CD8-positive, alpha-beta memory T cell (primary cell): ENCODE measurements around the gene C6orf141. TPM values are rescaled to one million over a fixed set of nuclear protein-coding genes. Genes with fewer than 3 reads are reported as not detected.

Source experiments
- CTCF ChIA-PET: fragments of 350-600 bp; sonication (Branson Sonifier 250); formaldehyde crosslinking; loops from one replicate; lab custom pipeline; 2021; ENCODE audit warnings: antibody characterized with exemption; lab: Charles Lee
- POLR2A ChIA-PET: fragments of 350-600 bp; sonication (Branson Sonifier 250); formaldehyde crosslinking; loops from one replicate; lab custom pipeline; 2021; ENCODE audit warnings: antibody characterized with exemption; lab: Charles Lee
- DNase-seq, 5 donors: peaks; one replicate each; pipeline versions ENCODE4 v3.0.0 to v3.0.0-alpha.2; 2020 to 2022; ENCODE audit warnings: mixed read lengths in 1 of 5
- H3K27ac ChIP-seq: one replicate; pipeline ENCODE4 v1.7.0; 2013; ENCODE audit warnings: low read depth, mild to moderate bottlenecking, low read length, moderate library complexity
- H3K27me3 ChIP-seq: 2 replicates; pipeline ENCODE4 v1.7.0; 2013; ENCODE audit warnings: low read length, mild to moderate bottlenecking; ENCODE audit not compliant: insufficient read depth, poor library complexity, severe bottlenecking
- H3K36me3 ChIP-seq: 2 replicates; pipeline ENCODE4 v1.7.0; 2013; ENCODE audit warnings: mild to moderate bottlenecking, low read length, moderate library complexity; ENCODE audit not compliant: insufficient read depth
- H3K4me1 ChIP-seq: 2 replicates; pipeline ENCODE4 v1.7.0; 2013; ENCODE audit warnings: mild to moderate bottlenecking, low read length, moderate library complexity; ENCODE audit not compliant: insufficient read depth
- H3K4me3 ChIP-seq: 2 replicates; pipeline ENCODE4 v1.7.0; 2013; ENCODE audit warnings: mild to moderate bottlenecking, low read length
- H3K9me3 ChIP-seq: 2 replicates; pipeline ENCODE4 v1.7.0; 2013; ENCODE audit warnings: mild to moderate bottlenecking, low read length
- H3K27ac Mint-ChIP-seq, 8 donors: one replicate each; pipeline ENCODE4 v1.8.0; 2020 to 2021; ENCODE audit warnings: mixed read lengths in 8 of 8, mild to moderate bottlenecking in 6 of 8, inconsistent platforms in 3 of 8, moderate library complexity in 3 of 8
- H3K27me3 Mint-ChIP-seq, 2 donors: one replicate each; pipeline ENCODE4 v1.8.0; 2020 to 2021; ENCODE audit warnings: mixed read lengths in 2 of 2, mild to moderate bottlenecking in 1 of 2, moderate library complexity in 1 of 2
- H3K36me3 Mint-ChIP-seq, 3 donors: one replicate each; pipeline ENCODE4 v1.8.0; 2020 to 2021; ENCODE audit warnings: mixed read lengths in 3 of 3, inconsistent platforms in 1 of 3, mild to moderate bottlenecking in 1 of 3
- H3K4me1 Mint-ChIP-seq, 3 donors: one replicate each; pipeline ENCODE4 v1.8.0; 2020 to 2021; ENCODE audit warnings: mixed read lengths in 3 of 3, inconsistent platforms in 1 of 3, mild to moderate bottlenecking in 1 of 3
- H3K4me3 Mint-ChIP-seq, 7 donors: one replicate each; pipeline ENCODE4 v1.8.0; 2020 to 2021; ENCODE audit warnings: mixed read lengths in 7 of 7, mild to moderate bottlenecking in 6 of 7, moderate library complexity in 4 of 7, inconsistent platforms in 2 of 7
- H3K9me3 Mint-ChIP-seq, 5 donors: one replicate each; pipeline ENCODE4 v1.8.0; 2020 to 2022; ENCODE audit warnings: mixed read lengths in 5 of 5, mild to moderate bottlenecking in 3 of 5, moderate library complexity in 2 of 5, inconsistent platforms in 1 of 5
- polyA plus RNA-seq: library from polyadenylated mRNA; unstranded; fragments of 300-500 nt; fragmentation: Illumina TruSeq; gene quantifications from one replicate; pipeline ENCODE4 v1.2.3, GENCODE V29; 2021
- total RNA-seq, 2 experiments: library from RNA; stranded (reverse); gene quantifications; one replicate each; pipeline ENCODE4 v1.2.3, GENCODE V29; 2021

C6orf141 gene
- total and polyA plus RNA-seq, 3 experiments from 2014 or later: not detected

GRCh38 chr6:49543087-49543858, 7.2 kb upstream of the C6orf141 start:
- H3K36me3 ChIP-seq: no peaks in the 10 kb centered on the region
- Mint-ChIP-seq H3K27me3 (peaks cover 6 to 17% of the 10 kb centered on the region in 2 donors), H3K36me3 (no peaks in the 10 kb centered on the region), H3K4me3 (no peak overlapping the region), H3K4me1 (no peaks in the 10 kb centered on the region), H3K27ac (no peak overlapping the region), H3K9me3 (no peaks in the 10 kb centered on the region)
- CTCF ChIA-PET: interaction anchor here (0.7 kb wide), 1 partner anchor 11 kb away, joined by 3 read pairs; no protein-coding TSS in a partner anchor
- no peak overlapping the region for H3K4me3 ChIP-seq
- POLR2A ChIA-PET: no interaction called here
- H3K27me3 ChIP-seq: no peaks in the 10 kb centered on the region
- H3K27ac ChIP-seq: no peak overlapping the region
- no peaks in the 10 kb centered on the region for H3K9me3 ChIP-seq
- no peak for DNase-seq
- no peaks in the 10 kb centered on the region for H3K4me1 ChIP-seq

- Mint-ChIP-seq H3K4me1 (peaks cover 8 to 12% (median 11%) of the 10 kb centered on the region in 3 donors), H3K27ac (no peak overlapping the region), H3K27me3 (peaks cover 19 to 37% of the 10 kb centered on the region in 2 donors), H3K4me3 (no peak overlapping the region), H3K36me3 (no peaks in the 10 kb centered on the region), H3K9me3 (peaks cover 0 to 2% (median 0%) of the 10 kb centered on the region in 5 donors)
- no peak for DNase-seq
- POLR2A ChIA-PET: no interaction called here
- Histone ChIP-seq H3K4me1 (no peaks in the 10 kb centered on the region), H3K4me3 (no peak overlapping the region), H3K36me3 (no peaks in the 10 kb centered on the region), H3K9me3 (no peaks in the 10 kb centered on the region), H3K27me3 (peaks cover 3% of the 10 kb centered on the region), H3K27ac (no peak overlapping the region)
- CTCF ChIA-PET: interaction anchor here (1.3 kb wide), 1 partner anchor 15 kb away, joined by 3 read pairs; no protein-coding TSS in a partner anchor
Measured at GRCh38 chr6:49546331-49546730, 4.1 kb upstream of the C6orf141 start.

GRCh38 chr6:49548613-49549304, 1.7 kb upstream of the C6orf141 start:
- no peaks in the 10 kb centered on the region for H3K9me3 ChIP-seq
- peaks cover 24 to 49% of the 10 kb centered on the region in 2 donors for H3K27me3 Mint-ChIP-seq

GRCh38 chr6:49549691-49550491, 577 bp upstream of the C6orf141 start:
- Mint-ChIP-seq H3K27me3 (peaks cover 22 to 49% of the 10 kb centered on the region in 2 donors), H3K9me3 (peaks cover 0 to 2% (median 0%) of the 10 kb centered on the region in 5 donors), H3K27ac (peak overlapping the region in 2 of 8 donors; percentile 32 to 84), H3K36me3 (no peaks in the 10 kb centered on the region), H3K4me1 (peaks cover 15 to 24% (median 19%) of the 10 kb centered on the region in 3 donors), H3K4me3 (peak overlapping the region in 5 of 7 donors; percentile 21 to 76 (median 55))
- no peak for DNase-seq
- ChIA-PET CTCF (interaction anchor here (1.4 kb wide), 1 partner anchor 18 kb away, joined by 3 read pairs; no protein-coding TSS in a partner anchor), POLR2A (no interaction called here)
- Histone ChIP-seq H3K27me3 (peaks cover 3% of the 10 kb centered on the region), H3K4me3 (no peak overlapping the region), H3K36me3 (no peaks in the 10 kb centered on the region), H3K9me3 (no peaks in the 10 kb centered on the region), H3K4me1 (no peaks in the 10 kb centered on the region), H3K27ac (no peak overlapping the region)

More at GRCh38 chr6:49548613-49549304, 1.7 kb upstream of the C6orf141 start:
- Histone ChIP-seq H3K4me1 (no peaks in the 10 kb centered on the region), H3K36me3 (no peaks in the 10 kb centered on the region), H3K27ac (no peak overlapping the region), H3K27me3 (peaks cover 3% of the 10 kb centered on the region), H3K4me3 (no peak overlapping the region)
- H3K9me3 Mint-ChIP-seq: peaks cover 0 to 2% (median 0%) of the 10 kb centered on the region in 5 donors
- H3K36me3 Mint-ChIP-seq: no peaks in the 10 kb centered on the region
- H3K4me1 Mint-ChIP-seq: peaks cover 15 to 24% (median 19%) of the 10 kb centered on the region in 3 donors
- POLR2A ChIA-PET: no interaction called here
- no peak overlapping the region for H3K27ac Mint-ChIP-seq
- CTCF ChIA-PET: interaction anchor here (1.4 kb wide), 1 partner anchor 16 kb away, joined by 3 read pairs; no protein-coding TSS in a partner anchor
- no peak for DNase-seq
- H3K4me3 Mint-ChIP-seq: peak overlapping the region in 1 of 7 donors; percentile 0

GRCh38 chr6:49551078-49551865, 804 bp downstream of the C6orf141 start:
- Mint-ChIP-seq H3K4me1 (peaks cover 15 to 24% (median 19%) of the 10 kb centered on the region in 3 donors), H3K36me3 (no peaks in the 10 kb centered on the region), H3K9me3 (peaks cover 0 to 2% (median 0%) of the 10 kb centered on the region in 5 donors), H3K27ac (peak overlapping the region in 1 of 8 donors; percentile 30), H3K27me3 (peaks cover 22 to 49% of the 10 kb centered on the region in 2 donors), H3K4me3 (peak overlapping the region; percentile 7 to 78 (median 73))
- Histone ChIP-seq H3K27me3 (peaks cover 3% of the 10 kb centered on the region), H3K4me3 (peak overlapping the region; percentile 45), H3K36me3 (no peaks in the 10 kb centered on the region), H3K4me1 (no peaks in the 10 kb centered on the region), H3K9me3 (no peaks in the 10 kb centered on the region), H3K27ac (no peak overlapping the region)
- POLR2A ChIA-PET: no interaction called here
- DNase-seq: no peak
- CTCF ChIA-PET: no interaction called here

- H3K4me3 Mint-ChIP-seq: peak overlapping the region; percentile 7 to 78 (median 62)
- peaks cover 24 to 45% of the 10 kb centered on the region in 2 donors for H3K27me3 Mint-ChIP-seq
- CTCF ChIA-PET: no interaction called here
- peak overlapping the region in 1 of 8 donors; percentile 30 for H3K27ac Mint-ChIP-seq
- no peak for DNase-seq
- no peaks in the 10 kb centered on the region for H3K9me3 ChIP-seq
- no peaks in the 10 kb centered on the region for H3K36me3 Mint-ChIP-seq
- peaks cover 0 to 2% (median 0%) of the 10 kb centered on the region in 5 donors for H3K9me3 Mint-ChIP-seq
- no peaks in the 10 kb centered on the region for H3K36me3 ChIP-seq
- peaks cover 15 to 24% (median 19%) of the 10 kb centered on the region in 3 donors for H3K4me1 Mint-ChIP-seq
- peak overlapping the region; percentile 45 for H3K4me3 ChIP-seq
- POLR2A ChIA-PET: no interaction called here
- H3K27ac ChIP-seq: no peak overlapping the region
- no peaks in the 10 kb centered on the region for H3K4me1 ChIP-seq
- peaks cover 3% of the 10 kb centered on the region for H3K27me3 ChIP-seq
Measured at GRCh38 chr6:49551866-49552129, 1.3 kb downstream of the C6orf141 start.

- no peaks in the 10 kb centered on the region for H3K4me1 ChIP-seq
- Mint-ChIP-seq H3K27me3 (peaks cover 24 to 37% of the 10 kb centered on the region in 2 donors), H3K4me3 (peak overlapping the region in 1 of 7 donors; percentile 49), H3K36me3 (no peaks in the 10 kb centered on the region), H3K9me3 (peaks cover 0 to 2% (median 0%) of the 10 kb centered on the region in 5 donors), H3K4me1 (peaks cover 15 to 24% (median 19%) of the 10 kb centered on the region in 3 donors), H3K27ac (no peak overlapping the region)
- H3K27me3 ChIP-seq: peaks cover 3% of the 10 kb centered on the region
- ChIA-PET CTCF (no interaction called here), POLR2A (no interaction called here)
- H3K27ac ChIP-seq: no peak overlapping the region
- no peaks in the 10 kb centered on the region for H3K9me3 ChIP-seq
- no peak for DNase-seq
- H3K4me3 ChIP-seq: no peak overlapping the region
- H3K36me3 ChIP-seq: no peaks in the 10 kb centered on the region
Measured at GRCh38 chr6:49552596-49552995, 2.1 kb downstream of the C6orf141 start.
